HEK293 (cell line): ENCODE data around the gene ETF1.

Experiments used
- BCL11B ChIP-seq: fragments of 450-650 bp; formaldehyde crosslinking; IDR thresholded peaks from 2 replicates; pipeline ENCODE4 v1.5.1; 2016; ENCODE audit warnings: low read depth, missing biosample characterization, missing genetic modification characterization
- CTCF ChIP-seq: fragments of 450-650 bp; formaldehyde crosslinking; IDR thresholded peaks from 2 replicates; pipeline ENCODE4 v1.5.1; 2016; ENCODE audit warnings: missing biosample characterization, missing genetic modification characterization
- EGR2 ChIP-seq: fragments of 450-650 bp; formaldehyde crosslinking; IDR thresholded peaks from 2 replicates; pipeline ENCODE4 v1.5.1; 2016; ENCODE audit warnings: low read depth, missing biosample characterization, missing genetic modification characterization
- REST ChIP-seq: fragments of 450-650 bp; formaldehyde crosslinking; IDR thresholded peaks from 2 replicates; pipeline ENCODE4 v1.5.1; 2016; ENCODE audit warnings: missing biosample characterization, missing genetic modification characterization
- SCRT2 ChIP-seq: fragments of 450-650 bp; formaldehyde crosslinking; IDR thresholded peaks from 2 replicates; pipeline ENCODE4 v1.5.1; 2016; ENCODE audit warnings: missing biosample characterization, missing genetic modification characterization
- ZBTB21 ChIP-seq: fragments of 450-650 bp; formaldehyde crosslinking; IDR thresholded peaks from 2 replicates; pipeline ENCODE4 v1.5.1; 2017; ENCODE audit warnings: missing biosample characterization, missing genetic modification characterization
- ZEB2 ChIP-seq: fragments of 450-650 bp; formaldehyde crosslinking; IDR thresholded peaks from 2 replicates; pipeline ENCODE4 v1.5.1; 2016; ENCODE audit warnings: missing biosample characterization, missing genetic modification characterization
- ZFHX2 ChIP-seq: fragments of 450-650 bp; formaldehyde crosslinking; conservative IDR thresholded peaks from 2 replicates; pipeline ENCODE4 v1.5.1; 2016; ENCODE audit warnings: missing biosample characterization, missing genetic modification characterization
- ZFP37 ChIP-seq: fragments of 450-650 bp; formaldehyde crosslinking; IDR thresholded peaks from 2 replicates; pipeline ENCODE4 v1.5.1; 2016; ENCODE audit warnings: missing biosample characterization, missing genetic modification characterization
- ZIC2 ChIP-seq: fragments of 450-650 bp; formaldehyde crosslinking; IDR thresholded peaks from 2 replicates; pipeline ENCODE4 v1.5.1; 2016; ENCODE audit warnings: missing biosample characterization, missing genetic modification characterization
- ZNF10 ChIP-seq: fragments of 450-650 bp; formaldehyde crosslinking; IDR thresholded peaks from 2 replicates; pipeline ENCODE4 v1.5.1; 2017; ENCODE audit warnings: missing biosample characterization, missing genetic modification characterization
- ZNF214 ChIP-seq: fragments of 450-650 bp; formaldehyde crosslinking; IDR thresholded peaks from 2 replicates; pipeline ENCODE4 v1.5.1; 2017; ENCODE audit warnings: missing biosample characterization, mild to moderate bottlenecking, missing genetic modification characterization, borderline replicate concordance
- ZNF335 ChIP-seq: fragments of 450-650 bp; formaldehyde crosslinking; conservative IDR thresholded peaks from 2 replicates; pipeline ENCODE4 v1.5.1; 2016; ENCODE audit warnings: missing biosample characterization, missing genetic modification characterization
- ZNF341 ChIP-seq: fragments of 450-650 bp; formaldehyde crosslinking; IDR thresholded peaks from 2 replicates; pipeline ENCODE4; 2016; ENCODE audit warnings: low read depth, missing biosample characterization, missing genetic modification characterization
- ZNF391 ChIP-seq: fragments of 450-650 bp; formaldehyde crosslinking; IDR thresholded peaks from 2 replicates; pipeline ENCODE4 v1.5.1; 2016; ENCODE audit warnings: low read depth, missing biosample characterization, missing genetic modification characterization, borderline replicate concordance
- ZNF404 ChIP-seq: fragments of 450-650 bp; formaldehyde crosslinking; IDR thresholded peaks from 2 replicates; pipeline ENCODE4 v1.5.1; 2017; ENCODE audit warnings: missing biosample characterization, missing genetic modification characterization
- ZNF423 ChIP-seq: fragments of 450-650 bp; formaldehyde crosslinking; IDR thresholded peaks from 2 replicates; pipeline ENCODE4 v1.5.1; 2016; ENCODE audit warnings: missing biosample characterization, missing genetic modification characterization
- ZNF501 ChIP-seq: fragments of 450-650 bp; formaldehyde crosslinking; IDR thresholded peaks from 2 replicates; pipeline ENCODE4 v1.5.1; 2016; ENCODE audit warnings: missing biosample characterization, missing genetic modification characterization
- ZNF596 ChIP-seq: fragments of 450-650 bp; IDR thresholded peaks from 2 replicates; pipeline ENCODE4 v1.5.0; 2018; ENCODE audit warnings: missing biosample characterization, mild to moderate bottlenecking, missing genetic modification characterization, moderate library complexity
- ZNF610 ChIP-seq: fragments of 450-650 bp; formaldehyde crosslinking; IDR thresholded peaks from 2 replicates; pipeline ENCODE4 v1.5.1; 2016; ENCODE audit warnings: missing biosample characterization, missing genetic modification characterization, borderline replicate concordance
- ZNF629 ChIP-seq: fragments of 450-650 bp; formaldehyde crosslinking; IDR thresholded peaks from 2 replicates; pipeline ENCODE4 v1.5.1; 2017; ENCODE audit warnings: missing biosample characterization, missing genetic modification characterization
- ZNF645 ChIP-seq: fragments of 450-650 bp; formaldehyde crosslinking; IDR thresholded peaks from 2 replicates; pipeline ENCODE4; 2016; ENCODE audit warnings: missing biosample characterization, missing genetic modification characterization
- ZNF654 ChIP-seq: fragments of 450-650 bp; formaldehyde crosslinking; IDR thresholded peaks from 2 replicates; pipeline ENCODE4 v1.5.1; 2016; ENCODE audit warnings: low read depth, missing biosample characterization, missing genetic modification characterization
- ZNF768 ChIP-seq: fragments of 450-650 bp; formaldehyde crosslinking; IDR thresholded peaks from 2 replicates; pipeline ENCODE4 v1.5.1; 2018; ENCODE audit warnings: missing biosample characterization, mild to moderate bottlenecking, missing genetic modification characterization
- ZNF791 ChIP-seq: fragments of 450-650 bp; formaldehyde crosslinking; IDR thresholded peaks from 2 replicates; pipeline ENCODE4 v1.5.1; 2016; ENCODE audit warnings: missing biosample characterization, missing genetic modification characterization

ETF1 gene

GRCh38 chr5:138465261-138466124, 77.5 kb downstream of the ETF1 start, which contains the start of gene EGR1 (continued):
- no peak for TF ChIP-seq ZNF391 (tag by site-specific recombination)
- TF ChIP-seq ZNF768, result no peak
- no peak for TF ChIP-seq ZNF610
- TF ChIP-seq EGR2 (tag by site-specific recombination), result peak; percentile 88
- TF ChIP-seq ZNF791 (tag by site-specific recombination), result no peak
- peak; percentile 19; the same call in 1 of the 2 replicates for TF ChIP-seq ZNF645
- TF ChIP-seq ZNF654 (tag by site-specific recombination), result no peak
- TF ChIP-seq ZNF10 (tag by site-specific recombination), result peak; percentile 51; the same call in 1 of the 2 replicates
- TF ChIP-seq ZNF404, result no peak
- TF ChIP-seq ZEB2 (tag by site-specific recombination), result 0 out of 2 replicates have a peak, but pooled peaks have one; percentile 12
- TF ChIP-seq ZNF335 (tag by site-specific recombination), result peak; percentile 71
- TF ChIP-seq ZFHX2 (tag by site-specific recombination), result peak; percentile 95
- TF ChIP-seq SCRT2 (tag by site-specific recombination), result peak; percentile 72; the same call in 1 of the 2 replicates
- TF ChIP-seq ZNF501 (tag by site-specific recombination), result peak; percentile 61; the same call in 1 of the 2 replicates
- TF ChIP-seq BCL11B (tag by site-specific recombination), result 0 out of 2 replicates have a peak, but pooled peaks have one; percentile 27
- peak; percentile 86 for TF ChIP-seq REST (tag by site-specific recombination)
- TF ChIP-seq ZNF214 (tag by site-specific recombination), result no peak
- TF ChIP-seq ZIC2 (tag by site-specific recombination), result 0 out of 2 replicates have a peak, but pooled peaks have one; percentile 8
- peak; percentile 75 for TF ChIP-seq ZNF629
- TF ChIP-seq CTCF (tag by site-specific recombination), result peak; percentile 52; the same call in 1 of the 2 replicates
- peak; percentile 52; the same call in 1 of the 2 replicates for TF ChIP-seq ZFP37
- TF ChIP-seq ZBTB21 (tag by site-specific recombination), result peak; percentile 69
- peak; percentile 10; the same call in 1 of the 2 replicates for TF ChIP-seq ZNF423
- TF ChIP-seq ZNF341 (tag by site-specific recombination), result peak; percentile 92
- no peak for TF ChIP-seq ZNF596 (tag by site-specific recombination)
